Immature natural killer cell (primary cell): ENCODE results near the gene FBXW7. TPM values are rescaled to one million over a fixed set of nuclear protein-coding genes. Genes with fewer than 3 reads are reported as not detected.
A peak's percentile ranks its signal among the peaks of the same experiment; 100 is the strongest.

ENCODE experiments used
- DNase-seq, 3 donors: peaks; one replicate each; pipeline ENCODE4 v3.0.0; 2022; ENCODE audit warnings: mixed read lengths in 1 of 3
- H3K27ac Mint-ChIP-seq, 6 donors: one replicate each; pipeline ENCODE4 v1.8.0; 2020; ENCODE audit warnings: mixed read lengths in 6 of 6, mild to moderate bottlenecking in 5 of 6, inconsistent platforms in 4 of 6, moderate library complexity in 3 of 6
- H3K27me3 Mint-ChIP-seq, 3 donors: one replicate each; pipeline ENCODE4 v1.8.0; 2020 to 2021; ENCODE audit warnings: low read depth in 3 of 3, mild to moderate bottlenecking in 3 of 3, mixed read lengths in 3 of 3, moderate library complexity in 3 of 3, inconsistent platforms in 1 of 3
- H3K36me3 Mint-ChIP-seq, 3 donors: one replicate each; pipeline ENCODE4 v1.8.0; 2020; ENCODE audit warnings: mixed read lengths in 3 of 3, inconsistent platforms in 2 of 3, mild to moderate bottlenecking in 2 of 3
- H3K4me1 Mint-ChIP-seq, 2 donors: one replicate each; pipeline ENCODE4 v1.8.0; 2020; ENCODE audit warnings: inconsistent platforms in 2 of 2, mild to moderate bottlenecking in 2 of 2, mixed read lengths in 2 of 2, moderate library complexity in 1 of 2
- H3K4me3 Mint-ChIP-seq, 5 donors: one replicate each; pipeline ENCODE4 v1.8.0; 2020; ENCODE audit warnings: mild to moderate bottlenecking in 5 of 5, mixed read lengths in 5 of 5, inconsistent platforms in 3 of 5, moderate library complexity in 3 of 5
- H3K9me3 Mint-ChIP-seq, 6 donors: one replicate each; pipeline ENCODE4 v1.8.0; 2020; ENCODE audit warnings: mild to moderate bottlenecking in 6 of 6, mixed read lengths in 6 of 6, inconsistent platforms in 4 of 6, moderate library complexity in 3 of 6
- polyA plus RNA-seq, 3 donors: library from polyadenylated mRNA; unstranded; fragments of 300-500 nt; fragmentation: Illumina TruSeq; gene quantifications; one replicate each; pipeline ENCODE4 v1.2.3, GENCODE V29; 2021

Gene FBXW7
- polyA plus RNA-seq, 3 donors from 2014 or later: 22.3 to 70.1 (median 59.4) TPM

- H3K27ac Mint-ChIP-seq: peak overlapping the region in 2 of 6 donors; percentile 16 to 53
- H3K27me3 Mint-ChIP-seq: no peaks in the 10 kb centered on the region
- no peaks in the 10 kb centered on the region for H3K36me3 Mint-ChIP-seq
- peaks cover 29 to 84% of the 10 kb centered on the region in 2 donors for H3K4me1 Mint-ChIP-seq
- no peak for DNase-seq
- H3K9me3 Mint-ChIP-seq: no peaks in the 10 kb centered on the region
- H3K4me3 Mint-ChIP-seq: no peak overlapping the region
Observed at GRCh38 chr4:152494020-152494419, 41.9 kb downstream of the FBXW7 start.

DNA sequence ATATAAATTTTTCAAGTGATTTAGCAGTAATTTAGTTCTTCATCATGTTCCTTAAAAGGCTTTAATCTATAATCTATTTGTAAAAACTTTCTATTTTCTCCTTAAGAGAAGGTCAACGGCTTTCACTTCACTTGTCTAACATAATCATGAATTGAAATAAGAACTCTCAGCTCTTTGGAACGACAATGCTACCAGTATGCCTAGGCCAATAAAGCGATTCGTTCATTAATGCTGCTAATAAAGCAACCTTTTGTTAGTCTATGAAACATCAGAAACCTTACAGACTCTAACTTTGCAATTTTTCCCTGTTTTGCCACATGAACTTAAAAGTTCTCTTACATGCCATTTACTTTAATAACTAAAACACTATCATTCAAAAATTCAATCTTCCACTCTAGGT is 47.6 kb downstream of the FBXW7 start:
- Mint-ChIP-seq H3K27me3 (peaks cover 0 to 2% (median 0%) of the 10 kb centered on the region in 3 donors), H3K4me3 (no peak overlapping the region), H3K9me3 (no peaks in the 10 kb centered on the region), H3K27ac (peak overlapping the region in 1 of 6 donors; percentile 21), H3K36me3 (no peaks in the 10 kb centered on the region), H3K4me1 (peaks cover 41 to 82% of the 10 kb centered on the region in 2 donors)
- no peak for DNase-seq

GRCh38 chr4:152486429-152487389 is 49.2 kb downstream of the FBXW7 start:
- peak overlapping the region in 5 of 6 donors; percentile 51 to 80 (median 70) for H3K27ac Mint-ChIP-seq

DNA sequence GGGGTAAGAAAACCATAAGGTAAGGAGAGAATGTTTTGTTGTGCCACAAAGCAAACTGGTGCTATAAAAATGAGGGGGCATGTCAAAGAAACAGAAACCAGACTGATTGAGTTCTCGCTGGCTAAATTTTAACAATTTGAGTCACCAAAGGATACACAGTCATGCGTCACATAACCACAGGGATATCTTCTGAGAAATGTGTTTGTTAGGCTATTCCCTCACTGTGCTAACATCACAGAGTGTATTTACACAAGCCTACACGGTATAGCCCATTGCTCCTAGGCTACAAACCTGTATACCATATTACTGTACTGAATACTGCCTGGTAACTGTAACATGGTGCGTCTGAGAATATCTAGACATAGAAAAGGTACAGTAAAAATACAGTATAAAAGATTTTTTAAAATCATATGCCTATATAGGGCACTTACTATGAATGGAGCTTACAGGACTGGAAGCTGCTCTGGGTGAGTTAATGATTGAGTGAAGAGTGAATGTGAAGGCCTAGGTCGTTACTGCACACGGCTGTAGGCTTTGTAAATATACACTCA is 50.1 kb downstream of the FBXW7 start:
- H3K27me3 Mint-ChIP-seq: peaks cover 0 to 2% (median 0%) of the 10 kb centered on the region in 3 donors
- peaks cover 36 to 78% of the 10 kb centered on the region in 2 donors for H3K4me1 Mint-ChIP-seq
- peak; percentile 66 to 70 (median 68) for DNase-seq
- peak overlapping the region; percentile 10 to 62 (median 29) for H3K4me3 Mint-ChIP-seq
- H3K9me3 Mint-ChIP-seq: no peaks in the 10 kb centered on the region
- H3K36me3 Mint-ChIP-seq: peaks cover 0 to 3% (median 3%) of the 10 kb centered on the region in 3 donors
- peak overlapping the region; percentile 41 to 81 (median 62) for H3K27ac Mint-ChIP-seq

More at GRCh38 chr4:152486429-152487389, 49.2 kb downstream of the FBXW7 start:
- no peak for DNase-seq
- peak overlapping the region in 1 of 5 donors; percentile 29 for H3K4me3 Mint-ChIP-seq
- H3K9me3 Mint-ChIP-seq: no peaks in the 10 kb centered on the region
- H3K4me1 Mint-ChIP-seq: peaks cover 39 to 78% of the 10 kb centered on the region in 2 donors
- H3K36me3 Mint-ChIP-seq: no peaks in the 10 kb centered on the region
- H3K27me3 Mint-ChIP-seq: peaks cover 0 to 2% (median 0%) of the 10 kb centered on the region in 3 donors

GRCh38 chr4:152482211-152482610 is 53.7 kb downstream of the FBXW7 start:
- Mint-ChIP-seq H3K27ac (peak overlapping the region in 5 of 6 donors; percentile 5 to 80 (median 30)), H3K27me3 (peaks cover 0 to 2% (median 0%) of the 10 kb centered on the region in 3 donors), H3K36me3 (peaks cover 0 to 3% (median 3%) of the 10 kb centered on the region in 3 donors), H3K4me1 (peaks cover 40 to 82% of the 10 kb centered on the region in 2 donors), H3K4me3 (no peak overlapping the region), H3K9me3 (no peaks in the 10 kb centered on the region)
- DNase-seq: no peak

DNA sequence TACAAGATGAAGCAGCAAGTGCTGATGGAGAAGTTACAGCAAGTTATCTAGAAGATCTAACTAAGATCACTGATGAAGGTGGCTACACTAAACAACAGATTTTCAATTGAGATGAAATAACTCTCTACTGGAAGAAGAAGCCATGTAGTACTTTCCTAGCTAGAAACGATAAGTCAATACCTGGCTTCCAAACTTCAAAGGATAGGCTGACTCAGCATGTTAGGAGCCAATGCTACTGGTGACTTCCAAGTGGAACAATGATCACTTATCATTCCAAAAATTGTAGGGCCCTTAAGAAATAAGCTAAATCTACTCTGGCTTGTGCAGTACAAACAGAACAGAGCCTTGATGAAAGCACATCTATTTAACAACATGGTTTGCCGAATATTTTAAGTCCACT is 55.0 kb downstream of the FBXW7 start:
- Mint-ChIP-seq H3K9me3 (no peaks in the 10 kb centered on the region), H3K4me1 (peaks cover 38 to 82% of the 10 kb centered on the region in 2 donors), H3K27ac (peak overlapping the region in 1 of 6 donors; percentile 31), H3K36me3 (peaks cover 0 to 3% (median 3%) of the 10 kb centered on the region in 3 donors), H3K4me3 (no peak overlapping the region), H3K27me3 (peaks cover 0 to 2% (median 0%) of the 10 kb centered on the region in 3 donors)
- DNase-seq: no peak

GRCh38 chr4:152480326-152480725 is 55.6 kb downstream of the FBXW7 start:
- DNase-seq: no peak
- no peaks in the 10 kb centered on the region for H3K27me3 Mint-ChIP-seq
- peak overlapping the region in 3 of 6 donors; percentile 7 to 56 (median 9) for H3K27ac Mint-ChIP-seq
- H3K36me3 Mint-ChIP-seq: peaks cover 0 to 3% (median 3%) of the 10 kb centered on the region in 3 donors
- no peaks in the 10 kb centered on the region for H3K9me3 Mint-ChIP-seq
- H3K4me1 Mint-ChIP-seq: peaks cover 36 to 82% of the 10 kb centered on the region in 2 donors
- H3K4me3 Mint-ChIP-seq: no peak overlapping the region

DNA sequence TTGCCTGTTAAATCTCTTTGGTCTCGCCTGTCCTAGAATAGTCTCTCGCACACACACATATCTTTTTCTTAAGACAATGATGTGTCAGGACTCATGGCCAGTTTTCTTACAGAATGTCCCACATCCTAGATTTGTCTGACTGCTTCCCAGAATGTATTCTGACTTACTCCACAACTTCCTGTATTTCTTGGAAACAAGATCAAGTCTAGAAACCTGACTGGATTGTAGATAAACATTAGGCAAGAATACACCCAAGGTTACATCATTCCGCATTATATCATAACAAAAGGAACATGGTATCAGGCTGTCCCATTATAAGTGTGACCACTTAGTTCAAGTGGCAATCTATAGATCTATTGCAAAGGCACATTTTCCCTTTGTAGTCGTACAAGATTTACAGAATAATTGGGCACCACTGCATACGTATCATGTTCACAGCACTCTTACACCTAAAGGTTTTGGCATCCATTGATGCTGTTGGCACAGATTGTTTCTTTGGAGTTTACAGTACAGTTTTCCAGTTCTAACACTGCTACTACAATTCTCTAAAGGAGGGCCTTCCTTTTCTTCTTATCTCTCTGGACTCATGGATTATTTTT is 56.4 kb downstream of the FBXW7 start:
- Mint-ChIP-seq H3K9me3 (no peaks in the 10 kb centered on the region), H3K4me3 (no peak overlapping the region), H3K27me3 (peaks cover 0 to 1% (median 0%) of the 10 kb centered on the region in 3 donors), H3K36me3 (peaks cover 0 to 3% (median 3%) of the 10 kb centered on the region in 3 donors), H3K27ac (no peak overlapping the region), H3K4me1 (peaks cover 33 to 74% of the 10 kb centered on the region in 2 donors)
- no peak for DNase-seq

- no peaks in the 10 kb centered on the region for H3K9me3 Mint-ChIP-seq
- peaks cover 34 to 75% of the 10 kb centered on the region in 2 donors for H3K4me1 Mint-ChIP-seq
- no peak overlapping the region for H3K4me3 Mint-ChIP-seq
- H3K27me3 Mint-ChIP-seq: peaks cover 0 to 2% (median 0%) of the 10 kb centered on the region in 3 donors
- H3K36me3 Mint-ChIP-seq: peaks cover 0 to 3% (median 3%) of the 10 kb centered on the region in 3 donors
- DNase-seq: no peak
- H3K27ac Mint-ChIP-seq: no peak overlapping the region
Observed at GRCh38 chr4:152478461-152479237, 57.2 kb downstream of the FBXW7 start.

GRCh38 chr4:152476796-152477195 is 59.1 kb downstream of the FBXW7 start:
- peaks cover 31 to 76% of the 10 kb centered on the region in 2 donors for H3K4me1 Mint-ChIP-seq
- no peak for DNase-seq

DNA sequence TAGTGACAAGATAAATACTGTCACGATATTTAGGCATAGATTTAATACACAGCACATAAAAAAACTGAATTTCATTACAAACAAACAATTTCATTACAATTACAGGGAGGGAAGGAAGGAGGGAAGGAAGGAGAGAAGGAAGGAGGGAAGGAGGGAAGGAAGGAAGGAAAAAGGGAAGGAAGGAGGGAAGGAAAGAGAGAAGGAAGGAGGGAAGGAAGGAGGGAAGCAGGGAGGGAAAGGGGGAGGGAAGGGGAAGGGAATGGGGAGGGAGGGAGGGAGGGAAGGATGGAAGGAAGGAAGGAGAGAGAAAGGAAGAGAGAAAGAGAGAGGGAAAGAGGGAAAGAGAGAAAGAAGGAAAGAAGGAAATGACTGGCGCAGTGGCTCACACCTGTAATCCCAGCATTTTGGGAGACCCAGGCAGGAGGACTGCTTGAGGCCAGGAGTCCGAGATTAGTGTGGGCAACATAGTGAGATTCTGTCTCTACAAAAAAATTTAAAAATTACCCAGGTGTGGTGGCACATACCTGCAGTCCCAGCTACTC is 64.6 kb downstream of the FBXW7 start:
- Mint-ChIP-seq H3K4me1 (peaks cover 27 to 62% of the 10 kb centered on the region in 2 donors), H3K27me3 (peaks cover 0 to 4% (median 3%) of the 10 kb centered on the region in 3 donors), H3K9me3 (no peaks in the 10 kb centered on the region), H3K36me3 (no peaks in the 10 kb centered on the region), H3K4me3 (no peak overlapping the region), H3K27ac (no peak overlapping the region)
- DNase-seq: no peak

More at GRCh38 chr4:152476796-152477195, 59.1 kb downstream of the FBXW7 start:
- Mint-ChIP-seq H3K27me3 (peaks cover 0 to 4% (median 2%) of the 10 kb centered on the region in 3 donors), H3K9me3 (no peaks in the 10 kb centered on the region), H3K27ac (peak overlapping the region in 1 of 6 donors; percentile 38), H3K36me3 (peaks cover 0 to 3% (median 3%) of the 10 kb centered on the region in 3 donors), H3K4me3 (no peak overlapping the region)

- H3K4me3 Mint-ChIP-seq: no peak overlapping the region
- no peaks in the 10 kb centered on the region for H3K9me3 Mint-ChIP-seq
- H3K27me3 Mint-ChIP-seq: peaks cover 0 to 6% (median 1%) of the 10 kb centered on the region in 3 donors
- no peaks in the 10 kb centered on the region for H3K36me3 Mint-ChIP-seq
- H3K4me1 Mint-ChIP-seq: peaks cover 35 to 59% of the 10 kb centered on the region in 2 donors
- no peak for DNase-seq
- H3K27ac Mint-ChIP-seq: no peak overlapping the region
Observed at GRCh38 chr4:152468408-152468807, 67.5 kb downstream of the FBXW7 start.
